Measurements from ENCODE around the gene GABARAP. TPM values are rescaled to one million over a fixed set of nuclear protein-coding genes. Genes with fewer than 3 reads are reported as not detected.

Gene GABARAP
- total and polyA plus RNA-seq, 2 of the 8 experiments (the other 6 are each of a cell fraction or from before 2014, with no cell fraction given), result 252 to 581 TPM

DNA sequence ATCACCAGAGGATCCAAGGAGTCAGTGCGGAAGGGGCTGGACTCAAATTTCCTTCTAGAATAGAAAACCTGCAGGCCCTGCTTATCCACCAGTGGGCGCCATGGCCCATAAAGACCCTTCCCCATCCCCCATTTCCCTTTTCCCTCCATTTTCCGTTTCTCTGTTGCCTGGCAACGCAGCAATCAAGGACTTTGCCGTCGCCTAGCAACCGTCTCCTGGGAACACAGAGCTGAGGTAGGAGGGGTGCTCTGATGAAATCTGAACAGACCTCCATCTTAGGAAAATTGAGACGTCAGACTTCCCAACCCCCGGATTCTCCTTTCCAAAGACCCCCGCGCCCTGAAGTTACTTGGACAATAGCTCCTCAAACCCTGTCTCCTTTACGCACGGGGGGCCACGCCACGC is 28.4 kb downstream of the GABARAP start (continued):
- no peak for TF ChIP-seq RNF2 (IDR thresholded peaks at IDR 0.05; ENCODE audit: borderline replicate concordance, low read depth, low read length, missing control alignments, poor library complexity, severe bottlenecking)
- no peak for TF ChIP-seq FOSL1 (IDR thresholded peaks at IDR 0.05; ENCODE audit: insufficient read depth, low read depth, low read length)
- no peak for TF ChIP-seq PHF8 (conservative IDR thresholded peaks at IDR 0.05; ENCODE audit: low read depth, low read length)
- TF ChIP-seq NRF1 (IDR thresholded peaks at IDR 0.05; ENCODE audit: low read depth, low read length), result no peak
- TF ChIP-seq, protein P1, sequence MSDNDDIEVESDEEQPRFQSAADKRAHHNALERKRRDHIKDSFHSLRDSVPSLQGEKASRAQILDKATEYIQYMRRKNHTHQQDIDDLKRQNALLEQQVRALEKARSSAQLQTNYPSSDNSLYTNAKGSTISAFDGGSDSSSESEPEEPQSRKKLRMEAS (IDR thresholded peaks at IDR 0.05), result no peak
- no peak for TF ChIP-seq TAF1 (IDR thresholded peaks at IDR 0.05; ENCODE audit: low read depth, low read length)
- no peak for TF ChIP-seq JUND (IDR thresholded peaks at IDR 0.05; ENCODE audit: low read length)
- no peak for TF ChIP-seq TEAD4 (IDR thresholded peaks at IDR 0.05; ENCODE audit: low read depth, low read length)
- TF ChIP-seq BRCA1 (IDR thresholded peaks at IDR 0.05; ENCODE audit: low read depth, low read length), result no peak
- TF ChIP-seq RBBP5 (IDR thresholded peaks at IDR 0.05; ENCODE audit: borderline replicate concordance, low read depth, low read length), result no peak
- peak; percentile 78 for TF ChIP-seq CHD2 (IDR thresholded peaks at IDR 0.05; ENCODE audit: low read length)
- no peak for TF ChIP-seq SIRT6 (IDR thresholded peaks at IDR 0.05; ENCODE audit: low read length)
- TF ChIP-seq CBX8 (IDR thresholded peaks at IDR 0.05; ENCODE audit: borderline replicate concordance, low read depth, low read length), result no peak
- no peak for TF ChIP-seq GTF2F1 (IDR thresholded peaks at IDR 0.05; ENCODE audit: borderline replicate concordance, low read depth, low read length)
- TF ChIP-seq CEBPB (IDR thresholded peaks at IDR 0.05; ENCODE audit: low read depth, low read length), result 0 out of 2 replicates have a peak, but pooled peaks have one; percentile 51
- TF ChIP-seq SIX5 (IDR thresholded peaks at IDR 0.05; ENCODE audit: low read depth, low read length), result no peak
- TF ChIP-seq BACH1 (IDR thresholded peaks at IDR 0.05; ENCODE audit: low read length), result no peak
- no peak for TF ChIP-seq GABPA (IDR thresholded peaks at IDR 0.05; ENCODE audit: borderline replicate concordance, insufficient read depth, low read length)
